NCI-H774 (cell line): Measurements from ENCODE around the gene CLCN6.

Experiments
- DNase-seq: peaks from one replicate; lab custom pipeline; 2025; lab: John Stamatoyannopoulos, UW

The CLCN6 gene

GRCh38 chr1:11779715-11780379 is 26.1 kb upstream of the CLCN6 start:
- DNase-seq, result no peak

GRCh38 chr1:11780380-11781147 is 25.4 kb upstream of the CLCN6 start:
- no peak for DNase-seq

GRCh38 chr1:11781297-11781696 is 24.7 kb upstream of the CLCN6 start:
- no peak for DNase-seq

DNA sequence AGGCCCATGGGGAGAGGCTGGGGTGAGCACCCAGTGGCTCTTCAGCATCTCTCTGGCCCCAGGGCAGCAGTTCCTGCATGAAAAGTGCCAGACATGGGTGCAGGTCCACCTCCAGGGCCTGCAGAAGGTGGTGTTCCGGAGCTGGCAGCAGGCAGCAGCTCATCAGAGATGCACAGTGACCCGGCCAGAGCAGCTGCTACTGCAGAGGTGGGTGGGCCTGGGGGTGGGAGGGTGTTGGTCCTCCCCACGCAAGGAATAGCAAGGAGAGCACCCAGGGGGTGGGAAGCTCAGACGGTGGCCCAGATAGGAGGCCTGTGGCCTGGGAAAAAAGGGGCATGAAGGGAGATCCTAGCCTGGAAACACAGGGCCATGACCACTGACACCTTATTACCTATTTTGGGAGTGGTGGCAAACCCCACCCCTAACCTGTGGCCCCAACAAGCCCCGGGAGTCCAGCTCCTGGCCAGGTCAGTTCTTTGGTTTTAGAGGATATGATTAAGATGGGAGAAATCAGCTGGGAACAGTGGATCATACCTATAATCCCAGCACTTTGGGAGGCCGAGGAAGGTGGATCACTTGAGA is 23.8 kb upstream of the CLCN6 start:
- no peak for DNase-seq

DNA sequence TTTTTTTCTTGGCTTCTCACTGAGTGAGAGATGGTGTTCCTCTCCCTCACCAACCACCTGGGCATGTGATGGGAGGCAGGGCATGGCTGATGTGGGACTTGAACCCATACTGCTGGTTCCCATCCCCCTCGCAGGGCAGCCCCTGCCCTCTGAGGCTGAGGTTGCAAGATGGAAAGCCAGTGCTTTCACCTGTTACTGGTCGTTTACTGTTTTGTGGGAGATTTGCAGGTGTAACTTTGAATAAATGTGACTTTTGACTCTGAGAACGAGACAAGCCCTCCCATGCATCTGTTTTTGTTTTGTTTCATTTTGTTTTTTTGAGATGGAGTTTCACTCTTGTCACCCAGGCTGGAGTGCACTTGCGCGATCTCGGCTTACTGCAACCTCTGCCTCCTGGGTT is 22.4 kb upstream of the CLCN6 start:
- no peak for DNase-seq

- no peak for DNase-seq
Measured at GRCh38 chr1:11784256-11784992, 21.6 kb upstream of the CLCN6 start.

- no peak for DNase-seq
Measured at GRCh38 chr1:11784993-11785769, 20.8 kb upstream of the CLCN6 start.

- DNase-seq, result no peak
Measured at GRCh38 chr1:11786168-11786567, 19.8 kb upstream of the CLCN6 start.

- DNase-seq, result no peak
Measured at GRCh38 chr1:11787251-11787803, 18.7 kb upstream of the CLCN6 start.

DNA sequence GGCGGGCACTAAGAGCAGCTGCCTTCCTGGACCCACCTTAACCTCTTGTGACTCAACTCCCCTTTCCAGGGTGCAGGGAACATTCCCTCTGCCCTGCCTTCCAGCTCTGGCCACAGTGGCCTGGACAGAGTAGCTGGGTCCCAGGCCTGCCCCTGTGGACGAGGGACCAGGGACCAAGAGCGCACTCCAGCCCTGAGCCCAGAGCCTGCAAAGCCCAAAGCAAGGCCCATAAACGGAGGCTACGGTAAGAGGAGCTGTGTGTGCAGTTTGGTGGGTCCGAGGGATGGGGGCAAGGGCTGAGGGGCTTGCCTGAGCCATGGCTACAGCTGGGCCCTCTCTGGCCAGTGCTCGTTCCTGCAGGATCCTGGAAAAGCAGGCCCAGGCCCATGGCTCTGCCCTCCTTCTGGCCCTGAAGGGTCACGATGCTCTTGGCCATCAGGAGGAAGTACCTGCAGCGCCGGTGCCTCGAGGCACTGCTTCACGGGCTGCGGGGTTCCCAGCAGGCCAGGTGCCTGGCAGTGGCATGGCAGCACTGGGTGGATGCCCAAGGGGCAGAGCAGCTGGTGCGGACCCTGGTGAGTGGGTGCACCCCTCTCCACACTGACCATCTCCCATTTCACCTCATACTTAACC is 18.1 kb upstream of the CLCN6 start:
- DNase-seq, result no peak

DNA sequence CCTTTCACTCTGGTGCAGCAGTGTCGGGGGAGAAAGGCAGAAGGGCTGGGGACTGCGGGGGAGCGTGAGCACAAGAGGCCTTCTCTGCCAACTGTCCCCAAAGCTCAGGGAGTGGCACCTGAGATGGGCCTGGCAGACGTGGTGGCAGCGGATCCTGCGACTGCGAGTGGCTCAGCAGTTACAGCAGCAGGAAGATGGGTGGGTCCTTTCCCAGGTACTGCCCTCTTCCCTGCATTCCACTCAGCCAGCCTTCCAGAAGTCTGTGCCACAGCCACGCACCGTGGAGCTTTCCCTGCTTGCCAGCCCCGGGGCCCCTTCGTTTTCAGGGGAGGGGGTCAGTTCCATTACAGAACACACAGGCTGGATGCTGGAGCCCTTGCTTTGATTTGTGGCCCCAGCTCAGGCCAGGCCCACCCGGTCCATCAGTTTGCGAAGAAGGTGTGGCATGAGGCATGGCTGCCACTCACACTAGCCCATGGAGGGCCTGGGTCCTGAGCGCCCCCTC is 17.4 kb upstream of the CLCN6 start:
- no peak for DNase-seq

- DNase-seq, result no peak
Measured at GRCh38 chr1:11789126-11790067, 16.6 kb upstream of the CLCN6 start.

GRCh38 chr1:11790101-11790879 is 15.7 kb upstream of the CLCN6 start:
- no peak for DNase-seq

- no peak for DNase-seq
Measured at GRCh38 chr1:11790880-11791715, 14.9 kb upstream of the CLCN6 start.

DNA sequence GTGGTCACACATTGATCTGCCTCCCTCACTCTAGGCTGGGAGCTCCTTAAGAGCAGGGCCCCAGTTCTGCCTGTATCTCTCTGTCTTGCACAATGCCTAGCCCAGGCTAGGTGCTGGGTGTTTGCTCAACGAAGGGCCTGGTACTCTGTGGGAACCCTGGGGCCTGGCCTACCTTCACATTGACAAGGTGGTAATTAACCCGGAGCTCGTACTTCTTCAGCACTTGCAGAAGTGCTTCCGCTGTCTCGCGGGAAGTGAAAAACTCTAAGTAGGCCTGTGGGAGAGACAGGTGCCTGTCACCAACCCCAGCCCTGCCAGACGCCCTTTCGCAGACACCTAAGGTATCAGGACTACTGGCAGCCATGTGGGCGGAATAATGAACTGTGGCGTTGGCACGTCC is 13.9 kb upstream of the CLCN6 start:
- no peak for DNase-seq

DNA sequence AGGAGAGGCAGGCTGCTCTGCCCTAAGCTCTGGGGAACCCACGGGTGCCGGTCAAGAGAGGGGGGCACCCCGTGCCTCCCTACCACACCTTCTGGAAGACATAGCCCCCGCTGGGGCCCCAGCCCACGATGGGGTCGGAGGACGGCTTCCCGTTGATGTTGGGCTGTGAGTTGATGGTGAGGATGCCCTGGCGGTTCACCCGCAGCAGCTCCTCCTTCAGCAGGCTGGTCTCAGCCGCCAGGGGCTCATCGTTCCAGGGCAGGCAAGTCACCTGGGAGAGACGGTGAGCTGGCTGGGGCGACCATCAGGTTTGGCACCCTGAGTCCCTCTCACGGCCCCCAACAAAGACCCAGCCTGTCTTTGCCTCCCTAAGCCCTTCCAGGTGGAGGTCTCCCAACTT is 12.2 kb upstream of the CLCN6 start:
- no peak for DNase-seq

GRCh38 chr1:11794446-11795237 is 11.3 kb upstream of the CLCN6 start:
- no peak for DNase-seq
